ENCODE measurements around the gene MTMR2.

The MTMR2 gene

DNA sequence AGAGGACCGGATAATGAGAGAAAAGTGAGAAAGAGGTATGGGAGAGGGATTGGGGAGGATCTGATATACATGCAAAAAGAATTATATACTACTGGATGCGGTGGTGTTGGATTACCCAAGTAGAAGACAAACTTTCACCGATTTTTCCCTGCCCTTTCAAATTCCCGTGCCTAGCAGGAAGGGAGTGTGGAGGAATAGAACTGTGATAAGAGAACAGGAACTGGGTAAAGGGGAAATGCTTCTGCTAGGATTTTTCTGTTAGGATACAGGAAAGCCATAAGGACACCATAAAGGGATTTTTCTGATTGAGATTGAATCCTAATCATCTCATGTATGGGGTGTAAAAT, 480 bp upstream of the MTMR2 start:
- H3K36me3 ChIP-seq (replicated peaks in 1 of 2; ENCODE audit: control insufficient read depth in 2 of 2, insufficient read depth in 2 of 2, low read length in 2 of 2): peaks cover 0 to 1% of the 10 kb centered on the region in 2 donors
- no peak overlapping the region for H2AK5ac ChIP-seq (ENCODE audit: low read depth, low read length)
- H3K4me2 ChIP-seq (ENCODE audit: insufficient read depth, low read length, poor library complexity, severe bottlenecking): peak overlapping the region; percentile 52
- no peak overlapping the region for H4K8ac ChIP-seq (ENCODE audit: low read depth, low read length)
- peak overlapping the region; percentile 98 for H2AFZ ChIP-seq (ENCODE audit: low read length)
- H3K18ac ChIP-seq (ENCODE audit: low read length): peak overlapping the region; percentile 98
- no peak overlapping the region for H3K4ac ChIP-seq (ENCODE audit: low read length)
- H4K91ac ChIP-seq (ENCODE audit: low read depth, low read length, poor library complexity): no peak overlapping the region
- no peak overlapping the region for H2BK12ac ChIP-seq (ENCODE audit: low read length)
- peak overlapping the region; percentile 93 for H3K27ac ChIP-seq (replicated peaks; ENCODE audit: low read length)
- no peak overlapping the region for H2BK15ac ChIP-seq (ENCODE audit: low read length)
- no peak overlapping the region for H3K23ac ChIP-seq (ENCODE audit: low read depth, low read length, poor library complexity)
- H3K4me3 ChIP-seq (ENCODE audit: low read length in 2 of 2): peak overlapping the region; percentile 86 to 98
- H2BK120ac ChIP-seq (ENCODE audit: low read depth, low read length): no peak overlapping the region
- peaks cover 0 to 4% of the 10 kb centered on the region in 2 donors for H3K9me3 ChIP-seq (replicated peaks in 1 of 2; ENCODE audit: control insufficient read depth in 2 of 2, insufficient read depth in 1 of 2, low read depth in 1 of 2, low read length in 2 of 2)
- H3K79me1 ChIP-seq (ENCODE audit: low read depth, low read length): no peaks in the 10 kb centered on the region
- no peak for DNase-seq (ENCODE audit: low spot score)
- no CpG with 5 or more reads among the region's 4 CpGs for WGBS, 2 donors (ENCODE audit: extremely low coverage in 2 of 2, insufficient read length in 2 of 2, insufficient replicate concordance in 1 of 2)
- H3K4me1 ChIP-seq (ENCODE audit: control insufficient read depth in 2 of 2, insufficient read depth in 1 of 2, low read depth in 1 of 2, low read length in 2 of 2): peaks cover 2 to 14% of the 10 kb centered on the region in 2 donors
- H3K9ac ChIP-seq (ENCODE audit: low read depth, low read length, poor library complexity): no peak overlapping the region
- no peak overlapping the region for H3K14ac ChIP-seq (ENCODE audit: low read length)
- H3K27me3 ChIP-seq (ENCODE audit: control insufficient read depth in 3 of 3, insufficient read depth in 3 of 3, low read depth in 1 of 3, low read length in 3 of 3): no peaks in the 10 kb centered on the region
- no peak overlapping the region for H2BK5ac ChIP-seq (ENCODE audit: low read length)

DNA sequence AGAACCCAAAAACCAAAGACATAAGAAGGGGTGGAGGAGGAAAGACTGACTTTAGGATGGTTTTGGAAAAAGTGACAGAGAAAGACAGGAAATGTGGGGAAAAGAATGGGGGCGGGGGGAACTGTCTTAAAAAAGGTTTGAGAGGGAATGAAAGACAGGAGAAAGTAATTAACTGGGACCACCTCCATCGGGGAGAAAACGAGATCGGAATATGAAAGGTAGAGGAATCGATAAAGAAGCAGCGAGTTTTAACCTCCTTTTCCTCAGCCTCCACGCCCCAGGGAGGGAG, 524 bp downstream of the MTMR2 start:
- H3K27me3 ChIP-seq (ENCODE audit: control insufficient read depth in 3 of 3, insufficient read depth in 3 of 3, low read depth in 1 of 3, low read length in 3 of 3): no peaks in the 10 kb centered on the region
- H3K18ac ChIP-seq (ENCODE audit: low read length): peak overlapping the region; percentile 98
- H3K4ac ChIP-seq (ENCODE audit: low read length): peak overlapping the region; percentile 67
- WGBS, 2 donors (ENCODE audit: extremely low coverage in 2 of 2, insufficient read length in 2 of 2, insufficient replicate concordance in 1 of 2): no CpG with 5 or more reads among the region's 7 CpGs
- H3K4me3 ChIP-seq (ENCODE audit: low read length in 2 of 2): peak overlapping the region; percentile 86 to 98
- no peak overlapping the region for H3K14ac ChIP-seq (ENCODE audit: low read length)
- no peak overlapping the region for H2BK12ac ChIP-seq (ENCODE audit: low read length)
- H4K8ac ChIP-seq (ENCODE audit: low read depth, low read length): no peak overlapping the region
- H3K9ac ChIP-seq (ENCODE audit: low read depth, low read length, poor library complexity): peak overlapping the region; percentile 87
- peak overlapping the region; percentile 98 for H2AFZ ChIP-seq (ENCODE audit: low read length)
- H2BK120ac ChIP-seq (ENCODE audit: low read depth, low read length): peak overlapping the region; percentile 84
- no peak overlapping the region for H4K91ac ChIP-seq (ENCODE audit: low read depth, low read length, poor library complexity)
- H3K4me2 ChIP-seq (ENCODE audit: insufficient read depth, low read length, poor library complexity, severe bottlenecking): peak overlapping the region; percentile 52
- H3K79me1 ChIP-seq (ENCODE audit: low read depth, low read length): no peaks in the 10 kb centered on the region
- H3K23ac ChIP-seq (ENCODE audit: low read depth, low read length, poor library complexity): peak overlapping the region; percentile 98
- DNase-seq (ENCODE audit: low spot score): no peak
- H2BK15ac ChIP-seq (ENCODE audit: low read length): peak overlapping the region; percentile 51
- H3K9me3 ChIP-seq (replicated peaks in 1 of 2; ENCODE audit: control insufficient read depth in 2 of 2, insufficient read depth in 1 of 2, low read depth in 1 of 2, low read length in 2 of 2): peaks cover 0 to 4% of the 10 kb centered on the region in 2 donors
- peak overlapping the region; percentile 83 for H2BK5ac ChIP-seq (ENCODE audit: low read length)
- H3K4me1 ChIP-seq (ENCODE audit: control insufficient read depth in 2 of 2, insufficient read depth in 1 of 2, low read depth in 1 of 2, low read length in 2 of 2): peaks cover 2 to 14% of the 10 kb centered on the region in 2 donors
- H3K36me3 ChIP-seq (replicated peaks in 1 of 2; ENCODE audit: control insufficient read depth in 2 of 2, insufficient read depth in 2 of 2, low read length in 2 of 2): peaks cover 0 to 2% of the 10 kb centered on the region in 2 donors
- peak overlapping the region; percentile 93 for H3K27ac ChIP-seq (replicated peaks; ENCODE audit: low read length)
- H2AK5ac ChIP-seq (ENCODE audit: low read depth, low read length): no peak overlapping the region

DNA sequence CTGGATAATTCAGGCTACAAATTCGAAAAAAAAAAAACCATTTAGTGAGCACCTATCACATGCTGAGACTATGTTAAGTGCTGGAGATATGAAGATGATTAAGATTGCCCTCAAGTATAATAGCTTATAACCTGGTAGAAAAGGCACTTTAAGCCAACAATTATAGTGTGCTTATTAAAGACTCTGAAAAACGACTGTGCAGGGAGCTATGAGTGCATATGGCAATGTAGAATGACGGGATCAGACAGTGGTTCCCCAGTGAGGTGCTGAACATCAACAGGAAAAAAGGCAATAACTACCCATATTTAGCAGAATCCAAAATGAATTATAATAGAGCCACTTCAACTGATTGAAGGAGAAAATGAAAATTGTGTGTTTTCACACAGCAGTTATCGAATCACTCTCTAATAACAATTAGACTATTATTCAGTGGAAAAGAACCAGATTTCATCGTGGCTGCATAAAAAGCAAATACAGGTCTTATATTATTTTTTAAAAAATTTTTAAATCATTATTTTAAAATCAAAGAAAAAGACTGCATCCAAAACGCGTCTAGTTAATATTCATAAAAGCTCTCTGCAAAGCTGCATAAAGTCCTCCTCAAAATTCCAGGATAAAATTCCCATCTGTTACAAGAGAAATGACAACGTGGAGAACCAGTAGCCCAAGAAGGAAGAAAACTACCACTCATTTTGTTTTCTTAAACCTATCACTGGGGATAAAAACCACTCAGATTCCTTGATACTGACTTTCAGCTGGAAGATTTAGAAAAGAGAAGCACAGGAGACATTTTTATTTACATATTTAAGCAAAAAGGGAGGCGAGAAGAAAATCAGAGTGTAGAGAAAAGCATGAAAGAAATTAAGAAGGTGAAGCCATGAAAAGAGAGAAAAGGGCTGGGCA, 1.1 kb downstream of the MTMR2 start:
- H3K23ac ChIP-seq (ENCODE audit: low read depth, low read length, poor library complexity): no peak overlapping the region
- H2BK120ac ChIP-seq (ENCODE audit: low read depth, low read length): no peak overlapping the region
- no peak overlapping the region for H2BK12ac ChIP-seq (ENCODE audit: low read length)
- H3K9ac ChIP-seq (ENCODE audit: low read depth, low read length, poor library complexity): no peak overlapping the region
- H4K91ac ChIP-seq (ENCODE audit: low read depth, low read length, poor library complexity): no peak overlapping the region
- H3K36me3 ChIP-seq (replicated peaks in 1 of 2; ENCODE audit: control insufficient read depth in 2 of 2, insufficient read depth in 2 of 2, low read length in 2 of 2): peaks cover 0 to 2% of the 10 kb centered on the region in 2 donors
- no peaks in the 10 kb centered on the region for H3K79me1 ChIP-seq (ENCODE audit: low read depth, low read length)
- H3K4ac ChIP-seq (ENCODE audit: low read length): no peak overlapping the region
- no peak overlapping the region for H4K8ac ChIP-seq (ENCODE audit: low read depth, low read length)
- H3K4me3 ChIP-seq (ENCODE audit: low read length in 2 of 2): peak overlapping the region; percentile 86 to 98
- no peak overlapping the region for H3K27ac ChIP-seq (replicated peaks; ENCODE audit: low read length)
- no peak overlapping the region for H2BK15ac ChIP-seq (ENCODE audit: low read length)
- peak overlapping the region; percentile 98 for H2AFZ ChIP-seq (ENCODE audit: low read length)
- H3K9me3 ChIP-seq (replicated peaks in 1 of 2; ENCODE audit: control insufficient read depth in 2 of 2, insufficient read depth in 1 of 2, low read depth in 1 of 2, low read length in 2 of 2): peaks cover 0 to 4% of the 10 kb centered on the region in 2 donors
- H2AK5ac ChIP-seq (ENCODE audit: low read depth, low read length): no peak overlapping the region
- H3K4me1 ChIP-seq (ENCODE audit: control insufficient read depth in 2 of 2, insufficient read depth in 1 of 2, low read depth in 1 of 2, low read length in 2 of 2): peaks cover 2 to 14% of the 10 kb centered on the region in 2 donors
- no peak overlapping the region for H2BK5ac ChIP-seq (ENCODE audit: low read length)
- no peak overlapping the region for H3K14ac ChIP-seq (ENCODE audit: low read length)
- H3K4me2 ChIP-seq (ENCODE audit: insufficient read depth, low read length, poor library complexity, severe bottlenecking): peak overlapping the region; percentile 52
- H3K18ac ChIP-seq (ENCODE audit: low read length): no peak overlapping the region
- DNase-seq (ENCODE audit: low spot score): no peak
- no peaks in the 10 kb centered on the region for H3K27me3 ChIP-seq (ENCODE audit: control insufficient read depth in 3 of 3, insufficient read depth in 3 of 3, low read depth in 1 of 3, low read length in 3 of 3)
- WGBS, 2 donors (ENCODE audit: extremely low coverage in 2 of 2, insufficient read length in 2 of 2, insufficient replicate concordance in 1 of 2): no CpG with 5 or more reads among the region's 9 CpGs

DNA sequence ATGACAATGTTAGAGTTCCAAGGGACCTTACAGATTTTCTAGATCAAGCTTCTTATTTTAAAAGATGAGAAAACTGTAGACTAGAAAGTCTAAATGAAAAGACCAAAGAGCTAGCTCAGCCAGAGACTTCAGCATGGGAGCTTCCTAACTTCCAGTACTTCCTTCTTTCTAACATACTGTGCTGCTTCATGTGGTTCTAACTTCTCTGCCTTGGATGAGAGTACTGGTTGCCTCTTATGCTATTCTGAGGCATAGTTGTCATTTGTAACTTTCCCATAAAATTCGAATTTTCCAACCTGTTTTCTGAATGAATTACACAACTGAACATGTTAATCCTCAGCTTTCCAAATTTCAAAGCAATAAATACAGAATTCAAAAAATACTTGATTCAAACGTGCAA, 1.8 kb downstream of the MTMR2 start:
- Histone ChIP-seq H3K9ac (ENCODE audit: low read depth, low read length, poor library complexity) (no peak overlapping the region), H3K4ac (ENCODE audit: low read length) (no peak overlapping the region), H2BK15ac (ENCODE audit: low read length) (no peak overlapping the region), H3K18ac (ENCODE audit: low read length) (no peak overlapping the region), H3K4me2 (ENCODE audit: insufficient read depth, low read length, poor library complexity, severe bottlenecking) (no peak overlapping the region), H3K4me3 (ENCODE audit: low read length in 2 of 2) (peak overlapping the region in 1 of 2 donors; percentile 86), H3K27ac (replicated peaks; ENCODE audit: low read length) (no peak overlapping the region), H2AK5ac (ENCODE audit: low read depth, low read length) (no peak overlapping the region), H3K14ac (ENCODE audit: low read length) (no peak overlapping the region), H3K36me3 (replicated peaks in 1 of 2; ENCODE audit: control insufficient read depth in 2 of 2, insufficient read depth in 2 of 2, low read length in 2 of 2) (peaks cover 0 to 2% of the 10 kb centered on the region in 2 donors), H3K27me3 (ENCODE audit: control insufficient read depth in 3 of 3, insufficient read depth in 3 of 3, low read depth in 1 of 3, low read length in 3 of 3) (no peaks in the 10 kb centered on the region), H3K9me3 (replicated peaks in 1 of 2; ENCODE audit: control insufficient read depth in 2 of 2, insufficient read depth in 1 of 2, low read depth in 1 of 2, low read length in 2 of 2) (peaks cover 0 to 4% of the 10 kb centered on the region in 2 donors), H3K4me1 (ENCODE audit: control insufficient read depth in 2 of 2, insufficient read depth in 1 of 2, low read depth in 1 of 2, low read length in 2 of 2) (peaks cover 2 to 14% of the 10 kb centered on the region in 2 donors), H2AFZ (ENCODE audit: low read length) (no peak overlapping the region), H4K8ac (ENCODE audit: low read depth, low read length) (no peak overlapping the region), H3K23ac (ENCODE audit: low read depth, low read length, poor library complexity) (no peak overlapping the region), H4K91ac (ENCODE audit: low read depth, low read length, poor library complexity) (no peak overlapping the region), H2BK5ac (ENCODE audit: low read length) (no peak overlapping the region), H3K79me1 (ENCODE audit: low read depth, low read length) (no peaks in the 10 kb centered on the region), H2BK12ac (ENCODE audit: low read length) (no peak overlapping the region), H2BK120ac (ENCODE audit: low read depth, low read length) (no peak overlapping the region)
- WGBS, 2 donors (ENCODE audit: extremely low coverage in 2 of 2, insufficient read length in 2 of 2, insufficient replicate concordance in 1 of 2): no CpG with 5 or more reads among the region's 2 CpGs
- DNase-seq (ENCODE audit: low spot score): no peak
